Measurements from ENCODE around the gene C9orf50.

GRCh38 chr9:129650680-129651235 lies 29.9 kb upstream of the C9orf50 start:
- TF ChIP-seq CTCF (conservative IDR thresholded peaks at IDR 0.05), result no peak
- TF ChIP-seq EZH2 (IDR thresholded peaks at IDR 0.05; ENCODE audit: low read depth), result no peak
